Measurements from ENCODE around the gene TRAPPC10. TPM values are rescaled to one million over a fixed set of nuclear protein-coding genes. Genes with fewer than 3 reads are reported as not detected.

The TRAPPC10 gene
- total and polyA plus RNA-seq, 2 of the 8 experiments (the other 6 are each of a cell fraction or from before 2014, with no cell fraction given), result 18.5 to 29.8 TPM

- no peak overlapping the region for H3K9ac ChIP-seq (replicated peaks in 1 of 4; ENCODE audit: extremely low read depth in 1 of 4, low read depth in 3 of 4, low read length in 3 of 4)
- DNase-seq (ENCODE audit: low read depth in 1 of 2, low spot score in 2 of 2) (no peak), FAIRE-seq (no peak)
- peak overlapping the region; percentile 48; the same call in 1 of the 2 replicates for H4K8ac ChIP-seq (ENCODE audit: extremely low read depth, insufficient read depth, low read length)
- no peaks in the 10 kb centered on the region for H3K79me2 ChIP-seq (ENCODE audit: control insufficient read depth in 1 of 2, insufficient read depth in 2 of 2, low read length in 2 of 2)
- H2BK20ac ChIP-seq (ENCODE audit: low read length), result no peak overlapping the region
- no peak overlapping the region for H2BK120ac ChIP-seq (replicated peaks; ENCODE audit: low read depth, low read length)
- ChIA-PET CTCF (ENCODE audit: partially characterized antibody) (interaction anchor here (0.9 to 1.4 kb wide), 4 partner anchors 9 to 53 kb away, joined by 3 to 4 read pairs (median 3); no protein-coding TSS in a partner anchor), POLR2A (ENCODE audit: partially characterized antibody) (interaction anchor here (1.2 kb wide), 1 partner anchor 104 kb away, joined by 3 read pairs; no protein-coding TSS in a partner anchor)
- no peaks in the 10 kb centered on the region for H3K9me3 ChIP-seq (ENCODE audit: insufficient read depth in 2 of 2, low read depth in 1 of 2, low read length in 1 of 2)
- no peak overlapping the region for H3K4me2 ChIP-seq (ENCODE audit: insufficient read depth in 1 of 2, low read depth in 2 of 2, low read length in 2 of 2)
- H3K18ac ChIP-seq (ENCODE audit: extremely low read depth, low read length), result no peak overlapping the region
- no peak overlapping the region for H3K23ac ChIP-seq (ENCODE audit: insufficient read length)
- H3K27me3 ChIP-seq (replicated peaks in 1 of 4; ENCODE audit: control insufficient read depth in 3 of 4, extremely low read depth in 1 of 4, insufficient read depth in 3 of 4, low read length in 3 of 4), result no peaks in the 10 kb centered on the region
- H3K27ac ChIP-seq (ENCODE audit: low read depth, low read length), result no peak overlapping the region
- no peak overlapping the region for H2AFZ ChIP-seq (ENCODE audit: low read length)
- H3K4me3 ChIP-seq (ENCODE audit: extremely low read depth in 1 of 4, insufficient read depth in 2 of 4, low read depth in 3 of 4, low read length in 4 of 4), result no peak overlapping the region
- 93% methylated on average over 33 of the region's 33 CpGs; no CpG with 5 or more reads in 1 of the 2 experiments for WGBS, 2 experiments (ENCODE audit: extremely low coverage in 1 of 2, insufficient coverage in 1 of 2, insufficient read length in 1 of 2, insufficient replicate concordance in 2 of 2, low coverage in 1 of 2, low lambda C conversion rate in 2 of 2, missing lambda C conversion rate in 1 of 2)
- H2AK5ac ChIP-seq (ENCODE audit: low read depth, low read length), result no peak overlapping the region
- no peak overlapping the region for H3K56ac ChIP-seq (replicated peaks; ENCODE audit: insufficient read length, low read depth, low read length)
- H4K91ac ChIP-seq (replicated peaks; ENCODE audit: insufficient read length, low read length), result no peak overlapping the region
- no peak overlapping the region for H3K14ac ChIP-seq (ENCODE audit: insufficient read length)
- peaks cover 0 to 2% of the 10 kb centered on the region in 2 experiments for H4K20me1 ChIP-seq (replicated peaks in 1 of 2; ENCODE audit: control insufficient read depth in 1 of 2, insufficient read depth in 2 of 2, low read length in 2 of 2)
- no peak overlapping the region for H2BK5ac ChIP-seq (ENCODE audit: low read depth, low read length)
- no peaks in the 10 kb centered on the region for H3K23me2 ChIP-seq (ENCODE audit: low read depth, low read length)
- no peaks in the 10 kb centered on the region for H3K36me3 ChIP-seq (ENCODE audit: control insufficient read depth in 2 of 4, insufficient read depth in 4 of 4, low read length in 3 of 4)
- no peaks in the 10 kb centered on the region for H3K4me1 ChIP-seq (replicated peaks in 1 of 4; ENCODE audit: control insufficient read depth in 3 of 4, insufficient read depth in 4 of 4, low read length in 3 of 4)
- H4K5ac ChIP-seq (ENCODE audit: insufficient read length, low read depth, low read length), result no peak overlapping the region
- H3K4ac ChIP-seq (replicated peaks; ENCODE audit: insufficient read length, low read depth, low read length), result no peak overlapping the region
- H3K79me1 ChIP-seq (ENCODE audit: low read depth, low read length), result no peaks in the 10 kb centered on the region
- H2BK12ac ChIP-seq (ENCODE audit: low read depth, low read length), result no peak overlapping the region
- no peak overlapping the region for H2BK15ac ChIP-seq (ENCODE audit: low read length)
- no peak for TF ChIP-seq JUN (IDR thresholded peaks at IDR 0.05; ENCODE audit: low read depth, low read length)
- no peak for TF ChIP-seq MAFK (IDR thresholded peaks at IDR 0.05; ENCODE audit: low read depth, low read length)
- TF ChIP-seq BACH1 (IDR thresholded peaks at IDR 0.05; ENCODE audit: low read length), result no peak
- no peak for TF ChIP-seq TEAD4 (IDR thresholded peaks at IDR 0.05; ENCODE audit: low read depth, low read length)
- no peak for TF ChIP-seq NRF1 (IDR thresholded peaks at IDR 0.05; ENCODE audit: low read depth, low read length)
- no peak for TF ChIP-seq CBX8 (IDR thresholded peaks at IDR 0.05; ENCODE audit: borderline replicate concordance, low read depth, low read length)
- TF ChIP-seq PHF8 (conservative IDR thresholded peaks at IDR 0.05; ENCODE audit: low read depth, low read length), result no peak
- TF ChIP-seq SIRT6 (IDR thresholded peaks at IDR 0.05; ENCODE audit: low read length), result no peak
- TF ChIP-seq POLR2A (IDR thresholded peaks at IDR 0.05; ENCODE audit: control extremely low read depth in 1 of 2, low read depth in 2 of 2, low read length in 2 of 2), result no peak
- no peak for TF ChIP-seq TBP (IDR thresholded peaks at IDR 0.05; ENCODE audit: low read depth, low read length)
- no peak for TF ChIP-seq RXRA (IDR thresholded peaks at IDR 0.05; ENCODE audit: insufficient read depth, low read depth, low read length)
- no peak for TF ChIP-seq SUZ12 (IDR thresholded peaks at IDR 0.05; ENCODE audit: low read length)
- no peak for TF ChIP-seq TCF12 (IDR thresholded peaks at IDR 0.05; ENCODE audit: low read depth, low read length)
- TF ChIP-seq SIN3A (conservative IDR thresholded peaks at IDR 0.05 in 1 of 2, IDR thresholded peaks at IDR 0.05 in 1 of 2; ENCODE audit: low read depth in 1 of 2, low read length in 2 of 2), result no peak
- TF ChIP-seq RAD21 (IDR thresholded peaks at IDR 0.05 in 1 of 2, conservative IDR thresholded peaks at IDR 0.05 in 1 of 2; ENCODE audit: low read depth in 2 of 2, low read length in 2 of 2), result no peak
Measured at GRCh38 chr21:43991447-43991991, 20.6 kb upstream of the TRAPPC10 start.
